UCSD-AML1 (cell line): ENCODE measurements around the gene TAPBP.
"Not testable (repeated sequence)": the region's sequence is repeated elsewhere in the genome, so short reads cannot be mapped to it uniquely, and the experiment has no call there.

ENCODE experiments used
- DNase-seq: peaks from one replicate; lab custom pipeline; 2025; ENCODE audit not compliant: unreplicated experiment; lab: John Stamatoyannopoulos, UW

TAPBP gene

GRCh38 chr6:33277663-33278391 lies 36.1 kb downstream of the TAPBP start:
- DNase-seq = peak; percentile 37

- peak; percentile 86 for DNase-seq
Observed at GRCh38 chr6:33276864-33277662, 36.8 kb downstream of the TAPBP start, which contains the start of gene B3GALT4. Gene B3GALT4 (plus strand): TSS chr6:33277123. CDS start chr6:33277420, 297 bp downstream.

GRCh38 chr6:33276581-33276863 lies 37.4 kb downstream of the TAPBP start:
- DNase-seq = no peak

GRCh38 chr6:33275795-33276580 lies 37.9 kb downstream of the TAPBP start:
- DNase-seq = not testable (repeated sequence)

- DNase-seq = no peak
Observed at GRCh38 chr6:33273924-33274902, 39.7 kb downstream of the TAPBP start.

- DNase-seq = no peak
Observed at GRCh38 chr6:33273129-33273923, 40.6 kb downstream of the TAPBP start.

GRCh38 chr6:33272275-33273128 lies 41.4 kb downstream of the TAPBP start:
- no peak for DNase-seq

GRCh38 chr6:33271468-33272274 lies 42.2 kb downstream of the TAPBP start, which contains the start of the genes RPS18 and VPS52:
Gene RPS18 (plus strand): TSS chr6:33272075. CDS start chr6:33272120, 45 bp downstream.
Gene VPS52 (minus strand): TSS chr6:33271876. CDS start chr6:33271675, 201 bp downstream.
- peak; percentile 91 for DNase-seq

- no peak for DNase-seq
Observed at GRCh38 chr6:33271117-33271467, 42.8 kb downstream of the TAPBP start.

GRCh38 chr6:33264015-33264414 lies 49.9 kb downstream of the TAPBP start:
- no peak for DNase-seq

- DNase-seq = not testable (repeated sequence)
Observed at GRCh38 chr6:33262490-33262889, 51.4 kb downstream of the TAPBP start.

- DNase-seq = no peak
Observed at GRCh38 chr6:33259032-33259431, 54.8 kb downstream of the TAPBP start.

GRCh38 chr6:33254591-33254990 lies 59.3 kb downstream of the TAPBP start:
- DNase-seq = no peak

- DNase-seq = no peak
Observed at GRCh38 chr6:33252759-33253158, 61.1 kb downstream of the TAPBP start.

- DNase-seq = no peak
Observed at GRCh38 chr6:33251395-33252012, 62.4 kb downstream of the TAPBP start.

GRCh38 chr6:33250731-33251130 lies 63.1 kb downstream of the TAPBP start:
- no peak for DNase-seq
